HG02610 (cell line): ENCODE data around the gene NDEL1.

Experiments used
- ATAC-seq: cut with Tn5 transposase; IDR thresholded peaks from one replicate; pipeline ENCODE4 v1.9.1; 2021; ENCODE audit warnings: mild to moderate bottlenecking, moderate library complexity; ENCODE audit not compliant: unreplicated experiment

Gene NDEL1

DNA sequence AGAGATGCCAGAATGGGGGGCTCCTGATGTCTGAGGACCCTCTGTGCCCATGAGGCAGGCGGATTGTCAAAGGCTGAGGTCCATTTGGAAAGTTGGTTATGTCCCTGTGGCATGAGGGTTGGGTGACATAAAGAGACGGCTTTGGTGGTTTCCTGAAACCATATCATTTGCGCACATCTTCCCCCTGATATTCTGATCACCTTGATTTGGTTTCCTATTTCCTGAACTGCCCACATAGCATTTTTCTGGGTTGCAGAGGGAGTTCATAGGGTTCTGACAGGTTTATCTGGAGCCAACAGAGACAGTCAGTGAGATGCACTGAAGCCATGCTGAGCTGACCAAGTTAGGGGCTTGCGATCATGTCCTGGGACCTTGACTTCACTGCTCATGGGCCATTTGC is 22.4 kb upstream of the NDEL1 start:
- ATAC-seq = no peak

DNA sequence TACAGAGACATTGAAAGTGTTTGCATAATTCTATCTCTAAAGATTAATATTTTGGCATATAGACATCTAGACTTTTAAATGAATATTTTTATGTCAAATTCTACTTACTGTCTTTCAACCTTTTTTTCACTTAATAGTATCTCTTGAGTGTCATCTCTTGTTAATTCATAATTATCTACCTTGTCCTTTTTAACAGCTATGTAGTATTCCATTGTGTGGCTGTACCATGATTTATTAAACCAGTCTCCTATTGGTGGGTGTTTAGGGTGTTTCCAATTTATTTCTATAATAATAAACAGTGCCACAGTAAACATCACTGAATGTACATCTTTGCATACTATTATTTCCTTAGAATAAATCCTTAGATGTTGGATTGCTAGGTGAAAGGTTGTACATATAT is 21.7 kb upstream of the NDEL1 start:
- no peak for ATAC-seq

- ATAC-seq = no peak
Measured at GRCh38 chr17:8417806-8418205, 17.9 kb upstream of the NDEL1 start.

DNA sequence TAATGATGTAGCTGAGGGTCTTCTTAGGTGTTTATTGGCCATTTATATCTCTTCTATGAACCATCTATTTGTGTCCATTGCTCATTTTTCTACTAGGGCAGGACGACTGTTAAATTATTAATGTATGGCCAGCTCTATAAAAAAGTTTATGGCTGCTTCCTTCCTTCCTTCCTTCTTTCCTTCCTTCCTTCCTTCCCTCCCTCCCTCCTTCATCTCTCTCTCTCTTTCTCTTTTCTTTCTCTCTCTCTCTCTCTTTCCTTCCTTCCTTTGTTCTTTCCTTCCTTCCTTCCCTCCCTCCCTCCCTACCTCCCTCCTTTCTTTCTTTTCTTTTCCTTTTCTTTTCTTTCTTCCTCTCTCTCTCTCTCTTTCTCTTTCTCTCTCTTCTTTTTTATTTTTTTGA is 17.2 kb upstream of the NDEL1 start:
- no peak for ATAC-seq

- ATAC-seq = no peak
Measured at GRCh38 chr17:8419305-8419704, 16.4 kb upstream of the NDEL1 start.

GRCh38 chr17:8420041-8420934 is 15.4 kb upstream of the NDEL1 start:
- ATAC-seq = no peak

GRCh38 chr17:8421571-8421970 is 14.1 kb upstream of the NDEL1 start:
- no peak for ATAC-seq

DNA sequence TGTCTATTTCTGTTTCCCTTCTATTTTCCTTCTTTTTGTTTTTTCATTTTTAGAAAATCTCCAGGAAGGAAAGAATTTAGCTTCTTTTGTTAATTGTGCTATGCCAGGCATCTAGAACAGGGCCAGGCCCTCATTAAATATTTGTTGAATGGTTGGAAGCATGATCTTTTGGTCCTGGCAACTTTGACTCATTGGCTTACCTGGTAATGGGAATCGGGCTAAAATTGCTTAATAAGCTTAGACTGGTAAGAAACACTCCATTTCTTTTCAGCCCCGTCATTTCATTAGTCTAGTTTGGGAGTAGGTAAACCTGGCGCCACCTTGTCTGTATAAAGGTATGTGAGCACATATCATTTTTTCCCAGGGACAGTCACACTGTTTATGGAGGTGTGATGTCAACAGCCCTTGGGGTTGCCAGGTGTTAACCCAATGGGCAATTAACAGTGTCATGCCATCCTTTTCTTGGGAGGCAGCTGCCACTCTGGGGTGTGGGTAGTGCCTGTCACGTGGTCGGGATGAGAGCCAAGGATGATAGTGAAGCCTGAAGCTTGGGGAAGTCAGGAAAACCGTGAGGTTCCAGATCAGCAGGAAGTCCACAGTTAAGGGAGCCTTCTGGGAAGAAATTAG is 9.5 kb upstream of the NDEL1 start:
- ATAC-seq = no peak

DNA sequence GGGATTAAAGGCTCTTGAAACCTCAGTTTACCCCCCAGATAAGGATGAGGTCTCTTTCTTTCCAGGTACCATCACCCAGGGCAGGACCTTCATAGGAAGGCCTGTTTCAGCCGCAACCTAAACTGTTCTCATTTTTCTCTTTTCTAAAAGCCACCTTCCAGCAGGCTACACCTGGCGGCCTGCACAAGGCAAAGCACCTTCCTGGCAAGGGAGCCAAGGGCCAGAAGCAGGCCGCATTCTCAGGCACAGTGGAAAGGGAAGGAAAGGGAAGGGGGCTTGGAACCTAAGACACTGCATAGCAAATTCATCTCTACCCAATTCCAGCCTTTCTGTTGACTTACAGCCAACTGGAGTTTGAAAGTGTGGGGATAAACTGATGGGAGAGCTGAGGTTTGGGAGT is 8.9 kb upstream of the NDEL1 start:
- ATAC-seq = no peak

DNA sequence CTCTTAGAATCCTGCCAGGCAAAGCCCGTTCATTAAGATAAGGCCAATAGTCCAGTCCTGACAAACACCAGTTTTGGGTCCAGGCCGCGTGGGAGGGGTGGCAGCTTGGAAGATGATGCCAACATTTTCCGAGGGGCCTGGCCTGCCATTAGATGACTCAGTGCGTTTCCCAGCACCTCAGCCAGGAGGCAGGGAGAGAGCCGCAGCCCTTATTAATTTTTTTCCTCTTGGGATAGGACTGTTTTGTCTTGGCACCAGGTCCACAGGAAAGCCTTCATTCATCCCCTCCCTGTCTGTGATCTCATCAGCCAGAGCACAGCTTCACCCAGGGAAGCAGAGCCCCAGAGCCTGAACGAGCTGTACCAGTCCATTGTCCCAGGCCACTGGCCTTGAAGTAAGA is 4.7 kb upstream of the NDEL1 start:
- ATAC-seq = no peak

GRCh38 chr17:8436169-8436843 is 622 bp downstream of the NDEL1 start:
- peak; percentile 47 for ATAC-seq

GRCh38 chr17:8436844-8437171 is 1.1 kb downstream of the NDEL1 start:
- no peak for ATAC-seq

DNA sequence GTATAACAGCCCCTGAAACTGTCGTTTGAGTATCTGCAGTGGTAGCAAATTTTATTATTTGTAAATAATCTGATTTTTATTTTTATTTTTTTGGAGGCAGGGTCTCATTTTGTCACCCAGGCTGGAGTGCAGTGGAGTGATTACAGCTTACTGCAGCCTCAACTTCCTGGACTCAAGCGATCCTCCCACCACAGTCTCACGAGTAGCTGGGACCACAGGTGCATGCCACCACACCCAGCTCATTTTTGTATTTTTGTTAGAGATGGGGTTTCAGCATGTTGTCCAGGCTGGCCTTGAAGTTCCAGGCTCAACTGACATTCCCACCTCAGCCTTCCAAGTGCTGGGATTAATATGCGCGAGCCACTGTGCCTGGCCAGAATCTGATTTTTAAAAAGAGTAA is 2.8 kb downstream of the NDEL1 start:
- ATAC-seq = no peak

DNA sequence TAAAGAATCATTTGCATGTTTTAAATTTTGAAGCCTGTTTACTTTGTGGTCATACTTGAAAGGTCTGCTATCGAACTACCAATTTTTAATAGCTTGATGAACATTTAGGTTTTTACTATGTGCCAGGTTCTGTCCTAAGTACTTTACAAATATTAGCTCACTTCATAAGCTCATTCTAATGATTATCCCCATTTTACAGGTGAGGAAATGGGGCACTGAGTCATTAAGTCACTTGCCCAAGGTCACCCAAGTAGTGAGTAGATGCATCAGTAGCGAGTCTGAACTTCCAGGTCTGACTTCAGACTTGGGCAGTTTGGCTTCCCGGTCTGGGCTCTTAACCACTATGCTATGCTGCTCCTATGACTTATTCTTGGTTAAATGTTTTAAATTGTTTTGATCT is 4.0 kb downstream of the NDEL1 start:
- no peak for ATAC-seq

- no peak for ATAC-seq
Measured at GRCh38 chr17:8441690-8442089, 6.0 kb downstream of the NDEL1 start.

GRCh38 chr17:8442310-8442709 is 6.6 kb downstream of the NDEL1 start:
- ATAC-seq = no peak

- ATAC-seq = no peak
Measured at GRCh38 chr17:8443756-8444155, 8.1 kb downstream of the NDEL1 start.

GRCh38 chr17:8444494-8444893 is 8.8 kb downstream of the NDEL1 start:
- no peak for ATAC-seq

GRCh38 chr17:8445536-8445935 is 9.9 kb downstream of the NDEL1 start:
- ATAC-seq = no peak

- ATAC-seq = no peak
Measured at GRCh38 chr17:8447799-8448198, 12.1 kb downstream of the NDEL1 start.

DNA sequence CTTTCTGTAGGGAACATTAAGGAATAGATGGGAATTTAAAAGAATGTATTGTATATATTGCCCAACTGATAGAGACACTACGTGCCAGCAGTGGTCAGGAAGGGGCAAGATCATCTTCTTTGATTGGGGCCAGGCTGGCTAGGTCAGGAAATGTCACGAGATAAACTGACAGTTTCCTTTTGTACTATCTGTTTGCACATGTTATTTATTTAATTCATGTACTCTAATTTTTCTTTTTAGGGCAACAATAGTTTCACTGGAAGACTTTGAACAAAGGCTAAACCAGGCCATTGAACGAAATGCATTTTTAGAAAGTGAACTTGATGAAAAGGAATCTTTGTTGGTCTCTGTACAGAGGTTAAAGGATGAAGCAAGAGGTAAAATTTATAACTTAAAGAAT is 12.6 kb downstream of the NDEL1 start:
- ATAC-seq = no peak

GRCh38 chr17:8451933-8452614 is 16.4 kb downstream of the NDEL1 start:
- no peak for ATAC-seq
